ENCODE measurements around the gene CCDC85C. TPM values are rescaled to one million over a fixed set of nuclear protein-coding genes. Genes with fewer than 3 reads are reported as not detected.
A peak's percentile ranks its signal among the peaks of the same experiment; 100 is the strongest.

CCDC85C gene
- total and polyA plus RNA-seq, 4 donors = 8.4 to 34.5 (median 25.0) TPM

DNA sequence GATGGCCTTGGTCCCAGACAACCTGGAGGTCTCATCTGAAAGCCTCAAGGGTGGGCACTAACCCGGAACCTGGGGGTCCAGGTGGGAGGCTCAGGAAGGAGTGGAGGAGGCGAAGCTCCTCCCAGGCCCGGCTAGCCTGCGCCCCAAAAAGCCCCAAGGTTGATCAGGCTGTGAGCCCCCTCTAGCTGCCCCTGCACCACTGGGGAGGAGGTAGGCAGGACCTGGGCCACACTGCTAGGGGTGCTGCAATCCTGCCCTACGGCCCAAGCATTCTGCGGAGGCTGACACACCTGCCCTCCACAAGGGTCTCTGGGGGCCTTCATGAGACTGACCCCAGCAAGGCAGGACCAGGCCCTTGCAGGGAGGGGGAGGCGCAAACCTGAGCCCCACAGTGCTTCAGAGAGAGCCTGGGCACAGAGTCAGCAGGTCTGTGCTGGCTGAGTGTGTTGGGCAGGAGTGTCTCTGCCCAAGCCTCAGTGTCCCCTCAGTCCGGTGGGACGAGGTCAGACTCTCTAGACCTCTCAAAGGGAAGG is 51.9 kb downstream of the CCDC85C start:
- no peaks in the 10 kb centered on the region for H3K36me3 ChIP-seq (ENCODE audit: control insufficient read depth, insufficient read depth, low read length)
- H3K27ac ChIP-seq (ENCODE audit: low read depth, low read length) = no peak overlapping the region
- H3K27me3 ChIP-seq (ENCODE audit: control insufficient read depth, insufficient read depth, low read length) = no peaks in the 10 kb centered on the region
- 94% methylated on average over 9 of the region's 9 CpGs for WGBS (ENCODE audit: insufficient coverage)
- peaks cover 39% of the 10 kb centered on the region for H3K4me1 ChIP-seq (ENCODE audit: control insufficient read depth, insufficient read depth, low read length)
- H3K9me3 ChIP-seq (ENCODE audit: control insufficient read depth, insufficient read depth, low read length) = no peaks in the 10 kb centered on the region
- DNase-seq (ENCODE audit: low read depth in 4 of 6, low spot score in 6 of 6) = no peak
- no peak overlapping the region for H3K4me3 ChIP-seq (ENCODE audit: low read depth, low read length)

DNA sequence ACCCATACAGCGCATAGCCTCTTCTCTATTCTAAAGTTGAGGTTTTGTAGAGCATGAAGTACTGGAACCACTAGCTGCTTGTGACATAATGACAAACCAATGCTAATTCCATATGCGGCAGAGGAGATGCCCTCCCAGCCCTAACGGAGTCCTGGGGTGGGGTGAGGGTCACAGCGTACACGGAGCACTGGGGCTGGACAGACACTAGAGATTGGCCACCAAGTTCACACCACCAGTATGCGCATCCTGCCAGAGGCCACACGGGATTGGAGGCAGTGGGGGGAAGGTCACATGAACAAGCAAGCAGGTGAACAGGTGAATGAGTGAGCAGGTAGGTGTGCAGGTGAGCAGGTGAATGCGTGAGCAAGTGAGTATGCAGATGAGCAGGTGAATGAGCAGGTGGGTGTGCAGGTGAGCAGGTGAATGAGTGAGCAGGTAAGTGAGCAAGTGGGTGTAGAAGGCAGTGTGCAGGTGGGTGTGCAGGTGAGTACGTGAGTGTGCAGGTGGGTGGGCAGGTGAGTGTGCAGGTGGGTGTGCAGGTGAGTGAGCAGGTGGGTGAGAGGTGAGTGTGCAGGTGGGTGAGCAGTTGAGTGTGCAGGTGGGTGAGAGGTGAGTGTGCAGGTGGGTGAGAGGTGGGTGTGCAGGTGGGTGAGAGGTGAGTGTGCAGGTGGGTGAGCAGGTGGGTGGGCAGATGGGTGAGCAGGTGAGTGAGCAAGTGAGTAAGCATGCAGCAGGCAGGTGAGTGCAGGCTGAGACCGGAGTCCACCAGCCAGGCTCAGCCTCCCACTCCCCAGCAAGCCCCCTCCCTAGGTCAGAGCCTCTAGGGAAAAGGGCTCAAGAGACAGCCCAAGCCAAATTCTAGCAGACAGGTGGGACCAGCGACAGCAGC is 52.7 kb downstream of the CCDC85C start:
- H3K27me3 ChIP-seq (ENCODE audit: control insufficient read depth, insufficient read depth, low read length) = no peaks in the 10 kb centered on the region
- no peaks in the 10 kb centered on the region for H3K36me3 ChIP-seq (ENCODE audit: control insufficient read depth, insufficient read depth, low read length)
- peaks cover 44% of the 10 kb centered on the region for H3K4me1 ChIP-seq (ENCODE audit: control insufficient read depth, insufficient read depth, low read length)
- H3K9me3 ChIP-seq (ENCODE audit: control insufficient read depth, insufficient read depth, low read length) = no peaks in the 10 kb centered on the region
- no peak overlapping the region for H3K4me3 ChIP-seq (ENCODE audit: low read depth, low read length)
- DNase-seq (ENCODE audit: low read depth in 4 of 6, low spot score in 6 of 6) = no peak
- H3K27ac ChIP-seq (ENCODE audit: low read depth, low read length) = no peak overlapping the region
- 74% methylated on average over 9 of the region's 11 CpGs for WGBS (ENCODE audit: insufficient coverage)

DNA sequence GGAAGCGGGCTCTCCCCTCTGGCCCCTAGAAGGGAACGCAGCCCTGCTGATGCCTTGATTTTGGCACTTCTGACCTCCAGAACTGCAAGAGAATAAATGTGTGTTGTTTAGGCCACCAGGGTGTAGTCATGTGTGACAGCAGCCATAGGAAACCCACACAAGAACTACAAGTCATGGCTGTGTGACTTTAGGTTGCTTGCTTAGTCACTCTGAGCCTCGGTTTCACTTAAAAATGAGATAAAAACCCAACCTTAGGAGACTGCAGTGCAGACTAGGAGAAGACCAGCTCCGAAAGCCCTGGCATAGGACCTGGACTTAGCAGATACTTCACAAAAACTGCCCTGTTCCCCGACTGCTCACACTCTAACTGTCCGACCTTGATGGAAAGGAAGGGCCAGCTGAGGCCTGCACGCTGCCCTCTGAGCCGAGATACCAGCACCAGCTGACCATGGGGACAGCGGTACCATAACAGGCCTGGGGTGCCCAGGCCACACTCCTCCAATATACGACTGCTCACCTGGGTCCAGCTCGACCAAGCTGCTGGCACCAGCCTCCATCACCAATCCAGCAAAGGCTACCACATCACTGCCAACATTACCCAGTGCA is 53.5 kb downstream of the CCDC85C start:
- H3K27me3 ChIP-seq (ENCODE audit: control insufficient read depth, insufficient read depth, low read length) = no peaks in the 10 kb centered on the region
- H3K27ac ChIP-seq (ENCODE audit: low read depth, low read length) = no peak overlapping the region
- no peak overlapping the region for H3K4me3 ChIP-seq (ENCODE audit: low read depth, low read length)
- H3K36me3 ChIP-seq (ENCODE audit: control insufficient read depth, insufficient read depth, low read length) = no peaks in the 10 kb centered on the region
- DNase-seq (ENCODE audit: low read depth in 4 of 6, low spot score in 6 of 6) = no peak
- H3K9me3 ChIP-seq (ENCODE audit: control insufficient read depth, insufficient read depth, low read length) = no peaks in the 10 kb centered on the region
- peaks cover 52% of the 10 kb centered on the region for H3K4me1 ChIP-seq (ENCODE audit: control insufficient read depth, insufficient read depth, low read length)
- WGBS (ENCODE audit: insufficient coverage) = 98% methylated on average over 10 of the region's 11 CpGs

DNA sequence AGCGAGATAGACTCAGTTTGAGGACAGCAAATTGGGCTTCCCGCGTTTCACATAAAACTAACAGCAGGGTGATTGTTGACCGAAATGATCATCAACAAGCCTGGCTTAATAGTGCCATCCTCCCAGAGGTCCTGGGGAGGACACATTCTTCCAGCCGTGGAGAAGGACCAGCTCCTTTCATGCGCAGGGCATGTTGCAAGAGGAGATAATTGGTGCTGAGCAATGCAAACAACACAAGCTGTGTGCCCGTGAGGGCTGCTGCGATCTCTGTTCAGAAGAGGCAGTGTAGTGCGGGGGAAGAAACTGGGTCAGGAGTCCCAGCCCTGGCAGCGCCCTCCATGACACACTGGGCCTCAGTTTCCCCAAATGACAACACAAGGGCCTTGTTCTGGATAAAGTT is 54.3 kb downstream of the CCDC85C start:
- no peaks in the 10 kb centered on the region for H3K27me3 ChIP-seq (ENCODE audit: control insufficient read depth, insufficient read depth, low read length)
- no peak for DNase-seq (ENCODE audit: low read depth in 4 of 6, low spot score in 6 of 6)
- H3K4me1 ChIP-seq (ENCODE audit: control insufficient read depth, insufficient read depth, low read length) = peaks cover 54% of the 10 kb centered on the region
- H3K36me3 ChIP-seq (ENCODE audit: control insufficient read depth, insufficient read depth, low read length) = no peaks in the 10 kb centered on the region
- no peaks in the 10 kb centered on the region for H3K9me3 ChIP-seq (ENCODE audit: control insufficient read depth, insufficient read depth, low read length)
- WGBS (ENCODE audit: insufficient coverage) = 58% methylated on average over 8 of the region's 10 CpGs
- H3K27ac ChIP-seq (ENCODE audit: low read depth, low read length) = no peak overlapping the region
- H3K4me3 ChIP-seq (ENCODE audit: low read depth, low read length) = no peak overlapping the region

DNA sequence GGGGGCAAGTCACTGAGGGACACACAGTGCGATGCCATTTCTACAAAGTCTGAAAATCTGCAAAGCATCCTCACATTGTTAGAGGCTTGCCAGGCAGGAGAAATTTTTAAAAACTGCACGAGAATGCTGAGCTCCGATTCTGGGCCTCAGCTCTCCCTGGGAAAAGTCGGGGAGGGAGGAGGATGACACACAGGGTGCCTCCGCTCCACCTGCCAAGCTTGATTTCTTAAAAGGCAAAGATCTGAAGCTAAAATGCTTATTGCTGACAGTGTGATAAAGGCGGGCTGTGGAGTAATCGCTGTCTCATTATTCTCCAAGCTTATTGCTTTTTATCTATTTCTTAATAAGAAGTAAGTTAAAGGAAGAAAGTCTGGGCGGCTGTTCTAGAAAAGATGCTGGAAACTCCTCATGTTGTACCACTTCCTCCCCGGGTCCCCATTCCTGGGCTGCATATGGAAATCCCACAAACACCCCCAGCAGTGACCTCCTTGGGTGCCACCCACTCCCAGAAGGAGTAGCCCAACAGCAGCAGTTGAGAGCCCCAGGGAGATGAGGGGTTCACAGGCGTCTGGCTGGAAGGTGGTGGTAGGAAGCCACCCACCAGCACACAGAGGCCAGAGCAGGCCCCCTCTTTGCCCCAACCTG is 55.0 kb downstream of the CCDC85C start:
- Histone ChIP-seq H3K27me3 (ENCODE audit: control insufficient read depth, insufficient read depth, low read length) (no peaks in the 10 kb centered on the region), H3K9me3 (ENCODE audit: control insufficient read depth, insufficient read depth, low read length) (no peaks in the 10 kb centered on the region), H3K36me3 (ENCODE audit: control insufficient read depth, insufficient read depth, low read length) (no peaks in the 10 kb centered on the region), H3K4me1 (ENCODE audit: control insufficient read depth, insufficient read depth, low read length) (peaks cover 52% of the 10 kb centered on the region), H3K27ac (ENCODE audit: low read depth, low read length) (no peak overlapping the region), H3K4me3 (ENCODE audit: low read depth, low read length) (no peak overlapping the region)
- DNase-seq (ENCODE audit: low read depth in 4 of 6, low spot score in 6 of 6) = peak in 2 of 6 donors; percentile 48 to 70
- 43% methylated on average over 4 of the region's 10 CpGs for WGBS (ENCODE audit: insufficient coverage)

DNA sequence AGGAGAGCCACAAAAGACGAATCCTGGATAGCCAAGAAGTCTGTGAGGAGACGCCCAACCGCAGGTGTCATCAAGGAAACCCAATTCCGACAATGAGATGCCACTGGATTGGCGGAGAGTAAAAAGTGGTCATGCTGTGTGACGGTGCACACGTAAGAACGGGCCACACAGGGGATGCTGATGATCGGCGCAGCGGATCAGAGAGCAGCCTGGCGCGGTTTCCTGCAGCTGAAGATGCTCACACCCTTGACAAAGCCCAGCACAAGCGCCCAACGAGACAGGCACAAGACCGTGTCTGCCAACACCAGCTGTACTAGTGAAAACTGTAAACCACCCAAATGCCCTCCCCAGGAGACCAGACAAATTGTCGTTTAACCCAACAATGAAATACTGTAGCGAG is 55.8 kb downstream of the CCDC85C start:
- Histone ChIP-seq H3K36me3 (ENCODE audit: control insufficient read depth, insufficient read depth, low read length) (no peaks in the 10 kb centered on the region), H3K27me3 (ENCODE audit: control insufficient read depth, insufficient read depth, low read length) (no peaks in the 10 kb centered on the region), H3K27ac (ENCODE audit: low read depth, low read length) (no peak overlapping the region), H3K9me3 (ENCODE audit: control insufficient read depth, insufficient read depth, low read length) (no peaks in the 10 kb centered on the region), H3K4me1 (ENCODE audit: control insufficient read depth, insufficient read depth, low read length) (peaks cover 47% of the 10 kb centered on the region), H3K4me3 (ENCODE audit: low read depth, low read length) (no peak overlapping the region)
- 57% methylated on average over 13 of the region's 18 CpGs for WGBS (ENCODE audit: insufficient coverage)
- DNase-seq (ENCODE audit: low read depth in 4 of 6, low spot score in 6 of 6) = peak in 2 of 6 donors; percentile 40 to 79

DNA sequence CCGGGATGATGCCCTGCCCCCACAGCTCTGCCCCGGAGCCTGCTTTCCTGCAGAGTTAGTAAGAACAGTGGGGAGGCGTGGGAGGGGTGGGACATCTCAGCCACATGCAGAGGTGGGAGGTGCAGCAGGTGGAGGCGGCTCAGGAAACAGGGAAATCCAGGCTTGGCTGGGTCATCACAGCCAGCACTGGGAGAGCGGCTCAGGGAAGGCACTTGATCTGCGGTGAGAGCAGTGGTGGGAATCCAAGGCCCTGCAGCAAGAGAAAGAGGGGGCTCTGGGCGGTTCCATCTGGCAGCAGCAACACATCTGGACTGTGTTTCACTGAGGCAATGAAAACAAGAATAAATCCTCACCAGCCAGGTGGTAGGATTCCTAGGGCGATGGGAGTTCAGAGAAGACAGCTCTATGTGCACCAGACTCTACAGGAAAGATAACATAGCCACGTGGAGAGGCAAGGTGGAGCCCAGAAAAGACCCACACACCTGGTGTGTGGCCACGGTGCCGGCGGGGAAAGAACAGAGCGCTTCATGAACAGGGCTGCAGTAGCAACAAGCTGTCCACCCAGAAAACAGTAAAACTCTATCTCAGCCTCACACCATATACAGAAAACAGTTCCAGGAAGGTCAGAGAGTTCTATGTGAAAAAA is 57.6 kb downstream of the CCDC85C start:
- no peak overlapping the region for H3K4me3 ChIP-seq (ENCODE audit: low read depth, low read length)
- H3K27me3 ChIP-seq (ENCODE audit: control insufficient read depth, insufficient read depth, low read length) = no peaks in the 10 kb centered on the region
- WGBS (ENCODE audit: insufficient coverage) = 44% methylated on average over 11 of the region's 13 CpGs

DNA sequence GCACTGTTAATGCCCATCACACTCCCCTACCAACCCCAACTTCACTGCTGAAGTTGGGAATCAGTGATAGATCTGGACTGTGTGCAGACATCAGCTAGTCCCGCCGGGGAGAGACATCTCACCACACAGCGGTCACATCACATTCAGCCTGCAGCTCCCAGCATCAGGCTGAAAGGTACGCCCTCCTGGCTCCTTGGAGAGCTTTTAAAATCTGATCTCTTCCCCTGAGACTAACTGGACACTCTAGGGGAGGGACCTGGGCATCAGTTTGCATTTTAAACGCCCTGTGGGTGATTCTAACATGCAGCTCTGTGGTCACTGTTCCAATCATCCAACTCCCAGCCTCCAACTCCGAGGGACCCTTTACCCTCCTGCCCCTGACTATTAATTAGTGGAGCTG is 58.4 kb downstream of the CCDC85C start:
- peaks cover 4% of the 10 kb centered on the region for H3K36me3 ChIP-seq (ENCODE audit: control insufficient read depth, insufficient read depth, low read length)
- peaks cover 67% of the 10 kb centered on the region for H3K4me1 ChIP-seq (ENCODE audit: control insufficient read depth, insufficient read depth, low read length)
- no peak overlapping the region for H3K4me3 ChIP-seq (ENCODE audit: low read depth, low read length)
- no peaks in the 10 kb centered on the region for H3K27me3 ChIP-seq (ENCODE audit: control insufficient read depth, insufficient read depth, low read length)
- no peaks in the 10 kb centered on the region for H3K9me3 ChIP-seq (ENCODE audit: control insufficient read depth, insufficient read depth, low read length)
- WGBS (ENCODE audit: insufficient coverage) = 71% methylated on average over 1 of the region's 6 CpGs
- no peak for DNase-seq (ENCODE audit: low read depth in 4 of 6, low spot score in 6 of 6)
- H3K27ac ChIP-seq (ENCODE audit: low read depth, low read length) = no peak overlapping the region

More for the DNA sequence above, 57.6 kb downstream of the CCDC85C start:
- Histone ChIP-seq H3K27ac (ENCODE audit: low read depth, low read length) (no peak overlapping the region), H3K4me1 (ENCODE audit: control insufficient read depth, insufficient read depth, low read length) (peaks cover 59% of the 10 kb centered on the region), H3K9me3 (ENCODE audit: control insufficient read depth, insufficient read depth, low read length) (no peaks in the 10 kb centered on the region), H3K36me3 (ENCODE audit: control insufficient read depth, insufficient read depth, low read length) (peaks cover 4% of the 10 kb centered on the region)
- DNase-seq (ENCODE audit: low read depth in 4 of 6, low spot score in 6 of 6) = peak in 1 of 6 donors; percentile 72

DNA sequence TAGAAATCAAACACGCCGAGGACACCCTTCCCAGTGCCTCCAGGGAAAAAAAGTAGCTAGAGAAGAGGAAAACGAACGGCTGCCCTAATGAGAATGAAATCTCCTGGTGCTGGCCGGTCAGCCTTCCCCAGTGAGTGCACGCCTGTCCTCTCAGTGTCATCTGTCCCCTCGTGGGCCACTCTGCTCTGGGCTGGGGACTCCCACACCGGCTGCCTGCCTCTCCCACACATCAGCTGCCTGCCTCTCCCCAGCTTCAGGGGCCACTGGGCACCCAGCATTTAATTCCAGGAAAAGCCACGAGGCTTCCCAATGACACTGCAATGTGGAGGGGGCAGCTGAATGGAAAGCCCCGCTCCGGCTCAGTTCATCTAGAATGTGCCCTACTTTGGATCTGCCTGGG is 59.0 kb downstream of the CCDC85C start:
- no peak overlapping the region for H3K4me3 ChIP-seq (ENCODE audit: low read depth, low read length)
- H3K27me3 ChIP-seq (ENCODE audit: control insufficient read depth, insufficient read depth, low read length) = no peaks in the 10 kb centered on the region
- peaks cover 73% of the 10 kb centered on the region for H3K4me1 ChIP-seq (ENCODE audit: control insufficient read depth, insufficient read depth, low read length)
- H3K36me3 ChIP-seq (ENCODE audit: control insufficient read depth, insufficient read depth, low read length) = peaks cover 4% of the 10 kb centered on the region
- WGBS (ENCODE audit: insufficient coverage) = 42% methylated on average over 11 of the region's 11 CpGs
- DNase-seq (ENCODE audit: low read depth in 4 of 6, low spot score in 6 of 6) = peak in 1 of 6 donors; percentile 22
- H3K27ac ChIP-seq (ENCODE audit: low read depth, low read length) = no peak overlapping the region
- H3K9me3 ChIP-seq (ENCODE audit: control insufficient read depth, insufficient read depth, low read length) = no peaks in the 10 kb centered on the region
